Measurements from ENCODE around the gene MRPS18A.

DNA sequence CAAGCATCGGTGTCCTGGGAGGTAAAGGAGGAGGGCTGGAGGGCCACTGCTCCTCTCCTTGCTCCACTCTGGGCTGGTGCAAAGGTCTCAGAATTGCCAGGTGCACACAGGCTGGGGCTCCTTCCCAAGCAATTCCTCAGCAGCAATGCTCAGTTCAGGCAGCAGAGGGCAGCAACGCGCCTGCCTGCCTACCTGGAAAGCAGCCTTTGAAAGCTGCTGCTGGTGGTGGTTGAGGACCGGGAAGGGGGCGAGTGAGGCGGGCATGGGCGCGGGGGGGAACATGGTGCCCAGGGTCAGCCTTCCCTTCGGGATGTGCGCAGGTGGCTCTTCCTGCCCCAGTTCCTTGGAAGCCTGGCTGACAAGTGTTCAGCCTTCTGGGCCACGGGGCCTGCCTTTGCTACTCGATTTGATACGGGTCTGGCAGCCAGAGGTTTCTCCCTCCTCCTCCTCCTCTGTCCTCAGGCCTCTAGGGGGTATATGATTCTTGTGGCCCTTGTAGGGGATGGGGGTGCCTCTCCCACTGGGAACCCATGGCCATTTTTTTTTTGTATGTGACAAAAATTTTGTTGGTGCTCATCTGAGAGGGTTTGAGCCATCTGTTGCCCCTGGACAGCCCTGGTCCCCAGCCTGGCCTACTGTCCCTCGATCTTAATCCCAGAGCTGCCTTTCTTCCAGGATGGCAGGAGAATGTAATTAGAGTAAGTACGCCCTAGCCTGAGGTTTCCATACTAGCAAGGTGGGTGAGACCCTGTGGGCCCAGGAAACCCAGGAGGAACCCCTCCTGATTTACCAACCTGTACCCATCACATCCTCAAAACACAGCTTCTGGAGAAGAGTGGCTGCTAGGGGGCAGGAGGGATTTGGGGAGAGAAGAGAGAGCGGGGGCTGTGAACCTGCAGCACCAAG lies 20.1 kb downstream of the MRPS18A start:
- TF ChIP-seq CTCF (IDR thresholded peaks at IDR 0.05) (peak; percentile 95), EZH2 (IDR thresholded peaks at IDR 0.05; ENCODE audit: borderline replicate concordance, insufficient read depth, low read depth, low read length, poor library complexity, severe bottlenecking) (no peak)

All from B cell (primary cell).